Tibial nerve (tissue), 4 donors: ENCODE data around the gene RNF40. TPM values are rescaled to one million over a fixed set of nuclear protein-coding genes. Genes with fewer than 3 reads are reported as not detected.

Source experiments
- DNase-seq, 2 donors: peaks; one replicate each; pipeline ENCODE4 v3.0.0-alpha.2; 2019; ENCODE audit warnings: low spot score in 2 of 2
- H3K27ac ChIP-seq, 4 donors: fragments of 200-600 bp; sonication (generic) in 3 of 4; one replicate each; pipeline ENCODE4 v1.5.1; 2017 to 2019; ENCODE audit warnings: mild to moderate bottlenecking in 1 of 4
- H3K27me3 ChIP-seq, 2 donors: fragments of 200-600 bp; sonication (generic) in 1 of 2; one replicate each; pipeline versions ENCODE4 v1.5.1 to v1.6.0; 2017 to 2019
- H3K36me3 ChIP-seq, 3 donors: fragments of 200-600 bp; sonication (generic); one replicate each; pipeline ENCODE4 v1.5.1; 2018 to 2019
- H3K4me1 ChIP-seq, 4 donors: fragments of 200-600 bp; sonication (generic) in 3 of 4; one replicate each; pipeline ENCODE4 v1.5.1; 2017 to 2019
- H3K4me3 ChIP-seq, 4 donors: fragments of 200-600 bp; sonication (generic) in 3 of 4; one replicate each; pipeline ENCODE4 v1.5.1; 2017 to 2019; ENCODE audit warnings: mild to moderate bottlenecking in 1 of 4, moderate library complexity in 1 of 4
- H3K9me3 ChIP-seq, 4 donors: fragments of 200-600 bp; sonication (generic) in 3 of 4; one replicate each; pipeline ENCODE4 v1.5.1; 2017 to 2019
- EP300 ChIP-seq, 2 donors: sonication (generic); formaldehyde crosslinking; IDR thresholded peaks; one replicate each; pipeline ENCODE4 v1.6.1; 2017; ENCODE audit warnings: antibody characterized with exemption in 2 of 2, mild to moderate bottlenecking in 1 of 2
- POLR2A ChIP-seq, 2 donors: fragments of 450-650 bp; IDR thresholded peaks; one replicate each; pipeline ENCODE4 v1.6.1; 2017; ENCODE audit warnings: antibody characterized with exemption in 2 of 2, mild to moderate bottlenecking in 2 of 2, moderate library complexity in 2 of 2
- WGBS, 2 donors: methylation state at CpG; one replicate each; pipeline ENCODE4 v1.1.5; 2018; 5-methylcytosine and 5-hydroxymethylcytosine counted together
- total RNA-seq, 4 donors: library from RNA; depleted of rRNA; stranded (reverse); fragments of >200 nt; gene quantifications; one replicate each; pipeline ENCODE4 v1.1.0, GENCODE V29; 2016
- TF ChIP-seq, protein P1 (sequence below), 5 experiments: fragments of 200-600 bp in 3 of 5; fragments of 450-650 bp in 2 of 5; sonication (generic) in 3 of 5; IDR thresholded peaks; one replicate each; pipeline ENCODE4 v1.5.1; 2016 to 2019; ENCODE audit warnings: antibody characterized with exemption in 5 of 5, mild to moderate bottlenecking in 3 of 5, moderate library complexity in 2 of 5

RNF40 gene
- total RNA-seq, 4 donors from 2014 or later: 71.7 to 127 (median 91.5) TPM

DNA sequence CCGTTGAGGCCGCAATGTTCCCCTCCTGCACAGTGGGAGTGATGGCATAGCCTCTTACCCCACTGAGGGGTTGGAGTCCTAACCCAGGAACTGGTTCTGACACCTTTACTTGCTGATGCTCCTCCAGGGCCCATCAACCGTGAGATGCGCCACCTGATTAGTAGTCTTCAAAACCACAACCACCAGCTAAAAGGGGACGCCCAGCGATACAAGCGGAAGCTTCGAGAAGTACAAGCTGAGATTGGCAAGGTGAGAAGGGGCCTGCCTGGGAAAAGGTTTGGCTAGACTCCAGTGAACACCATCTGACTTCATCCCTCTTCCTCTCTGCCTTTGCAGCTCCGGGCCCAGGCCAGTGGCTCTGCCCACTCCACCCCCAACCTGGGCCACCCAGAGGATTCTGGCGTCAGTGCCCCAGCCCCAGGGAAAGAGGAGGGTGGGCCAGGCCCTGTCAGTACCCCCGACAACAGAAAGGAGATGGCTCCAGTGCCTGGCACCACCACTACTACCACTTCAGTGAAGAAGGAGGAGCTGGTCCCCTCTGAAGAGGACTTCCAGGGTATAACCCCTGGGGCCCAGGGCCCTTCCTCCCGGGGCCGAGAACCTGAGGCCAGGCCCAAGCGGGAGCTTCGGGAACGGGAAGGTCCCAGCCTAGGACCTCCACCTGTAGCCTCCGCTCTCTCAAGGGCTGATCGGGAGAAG is 5.8 kb downstream of the RNF40 start:
- H3K27ac ChIP-seq: no peak overlapping the region
- TF ChIP-seq EP300 (IDR thresholded peaks at IDR 0.05) (no peak), POLR2A (IDR thresholded peaks at IDR 0.05) (no peak)
- TF ChIP-seq, protein P1, sequence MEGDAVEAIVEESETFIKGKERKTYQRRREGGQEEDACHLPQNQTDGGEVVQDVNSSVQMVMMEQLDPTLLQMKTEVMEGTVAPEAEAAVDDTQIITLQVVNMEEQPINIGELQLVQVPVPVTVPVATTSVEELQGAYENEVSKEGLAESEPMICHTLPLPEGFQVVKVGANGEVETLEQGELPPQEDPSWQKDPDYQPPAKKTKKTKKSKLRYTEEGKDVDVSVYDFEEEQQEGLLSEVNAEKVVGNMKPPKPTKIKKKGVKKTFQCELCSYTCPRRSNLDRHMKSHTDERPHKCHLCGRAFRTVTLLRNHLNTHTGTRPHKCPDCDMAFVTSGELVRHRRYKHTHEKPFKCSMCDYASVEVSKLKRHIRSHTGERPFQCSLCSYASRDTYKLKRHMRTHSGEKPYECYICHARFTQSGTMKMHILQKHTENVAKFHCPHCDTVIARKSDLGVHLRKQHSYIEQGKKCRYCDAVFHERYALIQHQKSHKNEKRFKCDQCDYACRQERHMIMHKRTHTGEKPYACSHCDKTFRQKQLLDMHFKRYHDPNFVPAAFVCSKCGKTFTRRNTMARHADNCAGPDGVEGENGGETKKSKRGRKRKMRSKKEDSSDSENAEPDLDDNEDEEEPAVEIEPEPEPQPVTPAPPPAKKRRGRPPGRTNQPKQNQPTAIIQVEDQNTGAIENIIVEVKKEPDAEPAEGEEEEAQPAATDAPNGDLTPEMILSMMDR (IDR thresholded peaks at IDR 0.05): no peak
- H3K9me3 ChIP-seq: no peaks in the 10 kb centered on the region
- peaks cover 24 to 99% (median 61%) of the 10 kb centered on the region in 3 donors for H3K36me3 ChIP-seq
- peaks cover 3 to 18% (median 9%) of the 10 kb centered on the region in 4 donors for H3K4me1 ChIP-seq
- H3K27me3 ChIP-seq: no peaks in the 10 kb centered on the region
- no peak for DNase-seq
- WGBS, 2 donors: 88 to 90% methylated on average over 18 of the region's 18 CpGs
- no peak overlapping the region for H3K4me3 ChIP-seq

DNA sequence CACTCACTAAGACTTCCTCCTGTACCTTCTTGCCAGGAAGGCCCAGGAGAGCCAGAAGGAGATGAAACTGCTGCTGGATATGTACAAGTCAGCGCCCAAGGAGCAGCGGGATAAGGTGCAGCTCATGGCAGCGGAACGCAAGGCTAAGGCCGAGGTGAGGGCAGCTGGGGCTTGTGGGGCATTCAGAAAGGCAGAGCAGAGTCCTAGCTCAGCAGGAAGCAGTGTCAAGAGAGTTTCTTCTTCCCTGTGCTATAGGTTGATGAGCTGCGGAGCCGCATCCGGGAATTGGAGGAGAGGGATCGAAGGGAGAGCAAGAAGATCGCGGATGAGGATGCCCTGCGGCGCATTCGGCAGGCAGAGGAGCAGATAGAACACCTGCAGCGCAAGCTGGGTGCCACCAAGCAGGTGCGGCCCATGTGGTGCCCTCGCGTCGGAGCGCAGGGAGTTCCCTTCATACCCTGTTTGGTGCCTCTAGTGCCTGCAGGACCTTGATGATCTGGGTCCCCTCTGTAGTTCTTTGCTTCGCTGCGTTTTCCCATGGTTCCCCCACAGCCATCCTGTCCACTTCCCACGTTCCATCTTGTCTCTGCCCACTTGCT is 6.6 kb downstream of the RNF40 start:
- WGBS, 2 donors: 95% methylated on average over 23 of the region's 23 CpGs
- Histone ChIP-seq H3K36me3 (peaks cover 24 to 100% (median 61%) of the 10 kb centered on the region in 3 donors), H3K4me1 (peaks cover 0 to 10% (median 1%) of the 10 kb centered on the region in 4 donors), H3K27me3 (no peaks in the 10 kb centered on the region), H3K27ac (no peak overlapping the region), H3K4me3 (no peak overlapping the region), H3K9me3 (no peaks in the 10 kb centered on the region)
- no peak for DNase-seq
- TF ChIP-seq POLR2A (IDR thresholded peaks at IDR 0.05): no peak

DNA sequence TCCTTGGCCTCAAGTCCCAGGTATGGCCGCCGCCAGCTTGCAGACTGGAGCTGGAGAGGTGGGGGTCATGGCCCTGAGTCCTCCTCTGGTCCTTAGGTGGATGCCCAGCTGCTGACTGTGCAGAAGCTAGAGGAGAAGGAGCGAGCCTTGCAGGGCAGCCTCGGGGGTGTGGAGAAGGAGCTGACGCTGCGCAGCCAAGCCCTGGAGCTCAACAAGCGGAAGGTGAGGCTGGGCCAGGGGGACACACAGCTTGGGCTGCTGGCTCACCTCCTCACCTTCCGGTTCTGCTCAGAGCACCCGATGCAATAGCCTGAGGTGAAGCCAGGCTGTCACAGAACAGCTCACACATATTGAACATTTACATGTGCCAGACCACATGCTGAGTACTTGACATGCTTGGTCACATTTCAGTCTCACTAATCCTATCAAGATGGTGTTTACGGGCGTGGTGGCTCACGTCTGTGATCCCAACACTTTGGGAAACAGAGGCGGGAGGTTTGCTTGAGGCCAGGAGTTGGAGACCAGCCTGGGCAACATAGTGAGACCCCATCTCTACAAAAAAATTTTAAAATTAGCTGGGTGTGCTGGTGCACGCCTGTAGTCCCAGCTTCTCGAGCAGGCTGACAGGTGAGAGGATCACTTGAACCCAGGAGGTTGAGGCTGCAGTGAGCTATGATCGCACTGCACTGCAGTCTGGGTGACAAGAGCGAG is 7.4 kb downstream of the RNF40 start:
- DNase-seq: no peak
- WGBS, 2 donors: 94 to 95% methylated on average over 16 of the region's 17 CpGs
- no peak for TF ChIP-seq EP300 (IDR thresholded peaks at IDR 0.05)
- TF ChIP-seq, protein P1 (IDR thresholded peaks at IDR 0.05): no peak
- TF ChIP-seq POLR2A (IDR thresholded peaks at IDR 0.05): no peak
- Histone ChIP-seq H3K4me3 (no peak overlapping the region), H3K27me3 (no peaks in the 10 kb centered on the region), H3K36me3 (peaks cover 18 to 99% (median 55%) of the 10 kb centered on the region in 3 donors), H3K27ac (no peak overlapping the region), H3K9me3 (no peaks in the 10 kb centered on the region), H3K4me1 (peaks cover 0 to 4% (median 0%) of the 10 kb centered on the region in 4 donors)

DNA sequence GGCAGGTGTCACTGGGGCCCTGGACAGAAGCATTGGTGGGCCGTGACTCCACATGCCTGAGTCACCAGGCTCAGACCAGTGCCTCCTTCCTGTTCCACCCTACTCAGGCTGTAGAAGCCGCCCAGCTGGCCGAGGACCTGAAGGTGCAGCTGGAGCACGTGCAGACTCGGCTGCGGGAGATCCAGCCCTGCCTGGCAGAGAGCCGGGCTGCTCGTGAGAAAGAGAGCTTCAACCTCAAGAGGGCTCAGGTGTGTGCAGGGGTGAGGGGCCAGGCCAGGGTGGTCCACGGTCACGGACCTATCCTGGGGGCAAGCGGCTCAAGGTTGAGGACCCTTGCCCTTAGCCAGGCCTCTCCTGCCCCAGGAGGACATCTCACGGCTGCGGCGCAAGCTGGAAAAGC is 9.6 kb downstream of the RNF40 start:
- peaks cover 0 to 18% (median 11%) of the 10 kb centered on the region in 4 donors for H3K4me1 ChIP-seq
- 83 to 88% methylated on average over 10 to 14 of the region's 14 CpGs for WGBS, 2 donors
- H3K27me3 ChIP-seq: no peaks in the 10 kb centered on the region
- peaks cover 7 to 77% (median 36%) of the 10 kb centered on the region in 3 donors for H3K36me3 ChIP-seq
- H3K9me3 ChIP-seq: no peaks in the 10 kb centered on the region
- H3K4me3 ChIP-seq: no peak overlapping the region
- DNase-seq: no peak
- TF ChIP-seq EP300 (IDR thresholded peaks at IDR 0.05) (no peak), POLR2A (IDR thresholded peaks at IDR 0.05) (no peak)
- TF ChIP-seq, protein P1 (IDR thresholded peaks at IDR 0.05): no peak
- H3K27ac ChIP-seq: no peak overlapping the region

DNA sequence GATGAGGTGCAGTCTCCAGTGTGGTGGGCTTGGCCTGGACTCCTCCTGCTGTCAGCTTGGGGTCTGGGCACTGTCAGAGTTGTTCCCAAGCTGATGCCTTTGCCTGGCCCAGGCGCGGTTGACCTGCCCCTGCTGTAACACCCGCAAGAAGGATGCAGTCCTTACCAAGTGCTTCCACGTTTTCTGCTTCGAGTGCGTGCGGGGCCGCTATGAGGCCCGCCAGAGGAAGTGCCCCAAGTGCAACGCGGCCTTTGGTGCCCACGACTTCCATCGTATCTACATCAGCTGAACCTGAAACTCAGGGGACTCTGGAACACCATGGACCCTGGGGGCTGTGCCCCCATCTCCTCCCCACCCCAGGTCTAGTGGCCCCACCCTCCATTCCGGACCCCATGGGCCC is 11.7 kb downstream of the RNF40 start:
- DNase-seq: no peak
- no peak overlapping the region for H3K4me3 ChIP-seq
- 85 to 88% methylated on average over 13 to 14 of the region's 14 CpGs for WGBS, 2 donors
- no peaks in the 10 kb centered on the region for H3K9me3 ChIP-seq
- H3K27me3 ChIP-seq: no peaks in the 10 kb centered on the region
- peaks cover 0 to 39% (median 15%) of the 10 kb centered on the region in 4 donors for H3K4me1 ChIP-seq
- no peak for TF ChIP-seq EP300 (IDR thresholded peaks at IDR 0.05)
- TF ChIP-seq, protein P1 (IDR thresholded peaks at IDR 0.05): no peak
- no peak for TF ChIP-seq POLR2A (IDR thresholded peaks at IDR 0.05)
- H3K27ac ChIP-seq: no peak overlapping the region
- H3K36me3 ChIP-seq: peaks cover 6 to 56% (median 21%) of the 10 kb centered on the region in 3 donors
